ENCODE results near the gene CMPK1. TPM values are rescaled to one million over a fixed set of nuclear protein-coding genes. Genes with fewer than 3 reads are reported as not detected.

Gene CMPK1
- total and polyA plus RNA-seq, 10 of the 15 experiments (the other 5 are each of a cell fraction or from before 2014, with no cell fraction given) = 43.7 to 159 (median 85.6) TPM

GRCh38 chr1:47302472-47302871 lies 31.1 kb upstream of the CMPK1 start:
- in situ Hi-C loops (cut with MboI) (no loop called here), intact Hi-C loops (cut with micrococcal nuclease; ENCODE audit: unreplicated experiment) (no loop called here)
- ATAC-seq = no peak
- RAD21 ChIA-PET (ENCODE audit: unreplicated experiment) = no interaction called here
- H4K20me1 ChIP-seq (ENCODE audit: control insufficient read depth, insufficient read depth) = no peaks in the 10 kb centered on the region
- H3K27ac ChIP-seq (ENCODE audit: control insufficient read depth, insufficient read depth) = no peak overlapping the region
- TF ChIP-seq BACH1 (IDR thresholded peaks at IDR 0.05; ENCODE audit: borderline replicate concordance) = no peak
- TF ChIP-seq, protein P1, sequence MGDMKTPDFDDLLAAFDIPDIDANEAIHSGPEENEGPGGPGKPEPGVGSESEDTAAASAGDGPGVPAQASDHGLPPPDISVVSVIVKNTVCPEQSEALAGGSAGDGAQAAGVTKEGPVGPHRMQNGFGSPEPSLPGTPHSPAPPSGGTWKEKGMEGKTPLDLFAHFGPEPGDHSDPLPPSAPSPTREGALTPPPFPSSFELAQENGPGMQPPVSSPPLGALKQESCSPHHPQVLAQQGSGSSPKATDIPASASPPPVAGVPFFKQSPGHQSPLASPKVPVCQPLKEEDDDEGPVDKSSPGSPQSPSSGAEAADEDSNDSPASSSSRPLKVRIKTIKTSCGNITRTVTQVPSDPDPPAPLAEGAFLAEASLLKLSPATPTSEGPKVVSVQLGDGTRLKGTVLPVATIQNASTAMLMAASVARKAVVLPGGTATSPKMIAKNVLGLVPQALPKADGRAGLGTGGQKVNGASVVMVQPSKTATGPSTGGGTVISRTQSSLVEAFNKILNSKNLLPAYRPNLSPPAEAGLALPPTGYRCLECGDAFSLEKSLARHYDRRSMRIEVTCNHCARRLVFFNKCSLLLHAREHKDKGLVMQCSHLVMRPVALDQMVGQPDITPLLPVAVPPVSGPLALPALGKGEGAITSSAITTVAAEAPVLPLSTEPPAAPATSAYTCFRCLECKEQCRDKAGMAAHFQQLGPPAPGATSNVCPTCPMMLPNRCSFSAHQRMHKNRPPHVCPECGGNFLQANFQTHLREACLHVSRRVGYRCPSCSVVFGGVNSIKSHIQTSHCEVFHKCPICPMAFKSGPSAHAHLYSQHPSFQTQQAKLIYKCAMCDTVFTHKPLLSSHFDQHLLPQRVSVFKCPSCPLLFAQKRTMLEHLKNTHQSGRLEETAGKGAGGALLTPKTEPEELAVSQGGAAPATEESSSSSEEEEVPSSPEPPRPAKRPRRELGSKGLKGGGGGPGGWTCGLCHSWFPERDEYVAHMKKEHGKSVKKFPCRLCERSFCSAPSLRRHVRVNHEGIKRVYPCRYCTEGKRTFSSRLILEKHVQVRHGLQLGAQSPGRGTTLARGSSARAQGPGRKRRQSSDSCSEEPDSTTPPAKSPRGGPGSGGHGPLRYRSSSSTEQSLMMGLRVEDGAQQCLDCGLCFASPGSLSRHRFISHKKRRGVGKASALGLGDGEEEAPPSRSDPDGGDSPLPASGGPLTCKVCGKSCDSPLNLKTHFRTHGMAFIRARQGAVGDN (IDR thresholded peaks at IDR 0.05) = no peak
- TF ChIP-seq NR2F1 (conservative IDR thresholded peaks at IDR 0.05) = no peak
- no peak for TF ChIP-seq MXI1 (IDR thresholded peaks at IDR 0.05; ENCODE audit: low read depth, low read length)
- no peak for TF ChIP-seq BRCA1 (IDR thresholded peaks at IDR 0.05; ENCODE audit: low read depth, low read length)
- no peak for TF ChIP-seq EZH2 (IDR thresholded peaks at IDR 0.05; ENCODE audit: borderline replicate concordance, control insufficient read depth, low read depth, low read length)
- TF ChIP-seq ZNF207 (IDR thresholded peaks at IDR 0.05; ENCODE audit: borderline replicate concordance) = no peak
- no peak for TF ChIP-seq ZNF274 (IDR thresholded peaks at IDR 0.05; ENCODE audit: insufficient read depth, insufficient read length)
- no peak for TF ChIP-seq ZNF24 (IDR thresholded peaks at IDR 0.05)
- no peak for TF ChIP-seq KAT2A (conservative IDR thresholded peaks at IDR 0.05; ENCODE audit: control insufficient read depth, low read depth, low read length)
- TF ChIP-seq TCF12 (IDR thresholded peaks at IDR 0.05; ENCODE audit: low read depth, low read length) = no peak
- no peak for TF ChIP-seq BMI1 (IDR thresholded peaks at IDR 0.05; ENCODE audit: borderline replicate concordance)
- no peak for TF ChIP-seq CREM (IDR thresholded peaks at IDR 0.05; ENCODE audit: low read depth)
- TF ChIP-seq NFIC (IDR thresholded peaks at IDR 0.05; ENCODE audit: low read depth, low read length) = no peak
- TF ChIP-seq SREBF2 (IDR thresholded peaks at IDR 0.05; ENCODE audit: low read length) = no peak
- TF ChIP-seq GABPA (IDR thresholded peaks at IDR 0.05; ENCODE audit: low read depth) = no peak
- no peak for TF ChIP-seq CHD2 (IDR thresholded peaks at IDR 0.05; ENCODE audit: borderline replicate concordance, low read depth, low read length)
- no peak for TF ChIP-seq NFYA (IDR thresholded peaks at IDR 0.05; ENCODE audit: borderline replicate concordance, low read depth, low read length)
- TF ChIP-seq JUNB (IDR thresholded peaks at IDR 0.05) = no peak
- no peaks in the 10 kb centered on the region for H3K4me1 ChIP-seq (ENCODE audit: control insufficient read depth, insufficient read depth, low read length)
- no peak overlapping the region for H3K4me2 ChIP-seq (ENCODE audit: control insufficient read depth, insufficient read depth)
- no peak for FAIRE-seq
- peaks cover 2% of the 10 kb centered on the region for H3K79me2 ChIP-seq (ENCODE audit: control insufficient read depth, insufficient read depth, low read length)
- BruUV-seq (replicated peaks) = no TSS peak
- no peak overlapping the region for H2AFZ ChIP-seq (ENCODE audit: control insufficient read depth, low read depth, low read length)
- WGBS (ENCODE audit: insufficient coverage, insufficient replicate concordance, low lambda C conversion rate, missing lambda C conversion rate) = 98% methylated on average over 2 of the region's 2 CpGs
- H3K9ac ChIP-seq (ENCODE audit: control insufficient read depth, insufficient read depth, low read length) = no peak overlapping the region
- H3K4me3 ChIP-seq = no peak overlapping the region
- SMC1A ChIA-PET (ENCODE audit: uncharacterized antibody, unreplicated experiment) = no interaction called here
- no peak for DNase-seq (ENCODE audit: low read depth, low spot score)
- no peaks in the 10 kb centered on the region for H3K27me3 ChIP-seq (replicated peaks in 1 of 2; ENCODE audit: control insufficient read depth in 2 of 2, insufficient read depth in 2 of 2, low read length in 1 of 2)
- no peaks in the 10 kb centered on the region for H3K9me3 ChIP-seq (replicated peaks; ENCODE audit: control insufficient read depth, insufficient read depth, low read length)
- H3K36me3 ChIP-seq (ENCODE audit: control insufficient read depth in 2 of 2, insufficient read depth in 2 of 2, low read length in 1 of 2) = peaks cover 3 to 31% of the 10 kb centered on the region in 2 experiments; a peak in 3 of 4 replicates
- CTCF ChIA-PET = no interaction called here
- POLR2A ChIA-PET = no interaction called here
